Measurements from ENCODE around the gene CCDC92B.

DNA sequence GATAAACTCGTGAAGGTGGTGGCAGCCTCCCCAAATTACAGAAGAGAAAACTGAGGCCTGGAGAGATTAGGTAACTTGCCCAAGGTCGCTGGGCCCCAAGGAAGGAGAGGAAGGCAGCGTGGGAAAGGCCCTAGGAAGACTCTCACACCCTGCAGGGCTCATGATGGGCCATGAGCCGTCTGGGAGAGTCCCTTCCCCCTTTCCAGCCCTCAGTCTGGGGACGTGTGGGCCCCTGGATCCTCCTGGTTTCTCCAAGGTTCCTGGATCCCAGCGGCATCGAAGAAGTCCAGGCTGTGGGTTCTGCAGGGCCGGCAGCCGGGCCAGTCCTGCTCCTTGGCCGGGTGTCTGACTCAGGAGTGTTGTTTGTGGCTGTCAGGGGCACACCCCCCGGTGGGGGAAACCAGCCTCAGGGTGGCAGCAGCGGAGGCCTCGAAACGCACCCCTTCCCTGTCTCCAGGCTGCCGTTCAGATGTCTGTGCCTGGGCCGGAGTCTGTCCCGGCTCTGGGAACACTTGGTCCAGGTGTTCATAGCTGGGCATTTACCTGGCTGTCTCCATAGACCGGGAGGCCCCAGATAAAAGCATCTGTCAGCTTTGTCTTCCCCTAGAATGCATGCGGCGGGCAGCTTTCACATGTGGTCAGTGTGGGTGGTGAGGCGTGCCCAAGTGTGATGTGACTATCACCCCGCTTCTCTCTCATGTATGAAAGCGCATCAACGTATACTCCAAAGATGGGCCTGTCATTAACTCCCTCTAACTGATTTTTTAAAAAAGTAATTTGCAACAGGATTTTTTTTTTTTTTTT, 43.1 kb upstream of the CCDC92B start:
- TF ChIP-seq, protein P1, sequence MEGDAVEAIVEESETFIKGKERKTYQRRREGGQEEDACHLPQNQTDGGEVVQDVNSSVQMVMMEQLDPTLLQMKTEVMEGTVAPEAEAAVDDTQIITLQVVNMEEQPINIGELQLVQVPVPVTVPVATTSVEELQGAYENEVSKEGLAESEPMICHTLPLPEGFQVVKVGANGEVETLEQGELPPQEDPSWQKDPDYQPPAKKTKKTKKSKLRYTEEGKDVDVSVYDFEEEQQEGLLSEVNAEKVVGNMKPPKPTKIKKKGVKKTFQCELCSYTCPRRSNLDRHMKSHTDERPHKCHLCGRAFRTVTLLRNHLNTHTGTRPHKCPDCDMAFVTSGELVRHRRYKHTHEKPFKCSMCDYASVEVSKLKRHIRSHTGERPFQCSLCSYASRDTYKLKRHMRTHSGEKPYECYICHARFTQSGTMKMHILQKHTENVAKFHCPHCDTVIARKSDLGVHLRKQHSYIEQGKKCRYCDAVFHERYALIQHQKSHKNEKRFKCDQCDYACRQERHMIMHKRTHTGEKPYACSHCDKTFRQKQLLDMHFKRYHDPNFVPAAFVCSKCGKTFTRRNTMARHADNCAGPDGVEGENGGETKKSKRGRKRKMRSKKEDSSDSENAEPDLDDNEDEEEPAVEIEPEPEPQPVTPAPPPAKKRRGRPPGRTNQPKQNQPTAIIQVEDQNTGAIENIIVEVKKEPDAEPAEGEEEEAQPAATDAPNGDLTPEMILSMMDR (IDR thresholded peaks at IDR 0.05; ENCODE audit: low read depth, low read length): no peak
- no peak for TF ChIP-seq EZH2phosphoT487 (IDR thresholded peaks at IDR 0.05; ENCODE audit: low read depth)

Data from OCI-LY3 (cell line).